Natural killer cell (primary cell): ENCODE data around the gene BCL2L13. TPM values are rescaled to one million over a fixed set of nuclear protein-coding genes. Genes with fewer than 3 reads are reported as not detected.
A peak's percentile ranks its signal among the peaks of the same experiment; 100 is the strongest.

ENCODE experiments used
- ATAC-seq, 3 donors: fragments of 150-1000 bp in 2 of 3; fragments of 200-7000 bp in 1 of 3; cut with Tn5 transposase; 1 replicate in 1 of 3; 2 replicates in 2 of 3; pipeline ENCODE4 v1.10.0; 2021; ENCODE audit warnings: mild to moderate bottlenecking in 2 of 3, moderate library complexity in 2 of 3
- DNase-seq, 2 donors: peaks; one replicate each; pipeline versions ENCODE4 v3.0.0 to v3.0.0-alpha.2; 2013 to 2021; ENCODE audit warnings: mixed read lengths in 1 of 2
- H3K27ac ChIP-seq: one replicate; pipeline ENCODE4 v1.5.1; 2013; ENCODE audit warnings: mild to moderate bottlenecking, low read length
- H3K27me3 ChIP-seq: one replicate; pipeline ENCODE4 v1.6.1; 2013; ENCODE audit warnings: low read length; ENCODE audit not compliant: control insufficient read depth, insufficient read depth
- H3K36me3 ChIP-seq: one replicate; pipeline ENCODE4 v1.6.1; 2013; ENCODE audit warnings: low read length; ENCODE audit not compliant: control insufficient read depth, insufficient read depth
- H3K4me1 ChIP-seq: one replicate; pipeline ENCODE4 v1.6.1; 2013; ENCODE audit warnings: low read length; ENCODE audit not compliant: control insufficient read depth, insufficient read depth
- H3K4me3 ChIP-seq: one replicate; pipeline ENCODE4 v1.5.1; 2013; ENCODE audit warnings: low read length
- H3K9me3 ChIP-seq: one replicate; pipeline ENCODE4 v1.6.1; 2013; ENCODE audit warnings: low read length; ENCODE audit not compliant: control insufficient read depth, insufficient read depth
- H3K27ac Mint-ChIP-seq, 2 donors: one replicate each; pipeline ENCODE4 v1.8.0; 2022; ENCODE audit warnings: mild to moderate bottlenecking in 2 of 2, mixed read lengths in 2 of 2, moderate library complexity in 1 of 2
- H3K27me3 Mint-ChIP-seq, 2 donors: one replicate each; pipeline ENCODE4 v1.8.0; 2022; ENCODE audit warnings: low read depth in 2 of 2, mixed read lengths in 2 of 2
- H3K36me3 Mint-ChIP-seq: one replicate; pipeline ENCODE4 v1.8.0; 2022; ENCODE audit warnings: mixed read lengths
- H3K4me1 Mint-ChIP-seq, 2 donors: one replicate each; pipeline ENCODE4 v1.8.0; 2022; ENCODE audit warnings: mixed read lengths in 2 of 2
- H3K4me3 Mint-ChIP-seq: one replicate; pipeline ENCODE4 v1.8.0; 2022; ENCODE audit warnings: mild to moderate bottlenecking, moderate library complexity, mixed read lengths
- H3K9me3 Mint-ChIP-seq, 2 donors: one replicate each; pipeline ENCODE4 v1.8.0; 2022; ENCODE audit warnings: mixed read lengths in 2 of 2
- WGBS: methylation state at CpG from one replicate; pipeline ENCODE4 v1.1.7; 2013; ENCODE audit warnings: missing lambda C conversion rate; ENCODE audit not compliant: insufficient coverage; 5-methylcytosine and 5-hydroxymethylcytosine counted together
- intact Hi-C: fragments of 100-400 bp; cut with micrococcal nuclease; formaldehyde crosslinking; loops from one replicate; pipeline ENCODE4 v1.14.2; 2022
- total RNA-seq, 4 donors: library from RNA; stranded (reverse); fragments of 120-200 nt in 1 of 4; gene quantifications; one replicate each; pipeline versions ENCODE4 v1.2.3 to v1.2.4, GENCODE V29; 2013 to 2022
- TF ChIP-seq, protein P1 (sequence below): fragments of 200-600 bp; IDR thresholded peaks from one replicate; pipeline ENCODE4 v1.8.0; 2022; ENCODE audit warnings: antibody characterized with exemption

The BCL2L13 gene
- total RNA-seq, 3 donors from 2014 or later (not counting 1 experiment from before 2014, with no cell fraction given) = 19.1 to 28.7 (median 23.3) TPM

DNA sequence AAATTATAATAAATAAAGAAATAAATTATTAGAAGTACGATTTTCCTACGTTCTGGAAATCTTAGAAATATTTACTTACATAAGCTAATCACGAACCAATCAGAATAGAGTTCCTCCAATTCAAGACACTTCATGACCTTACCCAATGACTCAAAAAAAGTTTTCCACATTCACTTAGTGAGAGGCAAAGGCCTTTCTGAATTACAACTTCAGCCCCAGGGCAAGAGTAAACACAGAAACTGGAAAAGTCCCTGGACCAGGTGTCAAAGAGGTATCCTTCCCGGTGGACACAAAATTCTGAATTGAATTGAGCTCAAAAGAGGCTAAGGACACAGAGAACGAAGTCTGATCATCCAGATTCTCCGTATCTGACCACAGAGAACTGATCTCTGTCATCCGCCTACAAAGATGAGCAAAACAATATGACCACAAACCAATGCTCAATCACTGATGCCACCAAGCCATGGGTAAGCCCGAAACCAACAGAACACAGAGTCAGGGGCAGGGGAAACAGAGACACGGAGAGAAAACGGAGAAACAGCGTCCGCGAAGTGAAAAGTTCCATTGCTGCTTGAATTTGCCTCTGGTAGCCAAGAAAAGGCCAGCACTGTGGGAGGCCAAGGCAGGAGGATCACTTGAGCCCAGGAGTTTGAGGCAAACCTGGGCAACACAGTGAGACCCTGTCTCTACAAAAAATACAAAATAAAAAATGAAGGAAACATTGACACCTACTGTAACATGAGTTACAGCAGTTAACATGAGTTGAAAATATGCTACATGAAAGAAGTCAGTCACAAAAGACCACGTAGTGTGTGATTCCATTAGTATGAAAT lies 128.9 kb downstream of the BCL2L13 start:
- TF ChIP-seq, protein P1, sequence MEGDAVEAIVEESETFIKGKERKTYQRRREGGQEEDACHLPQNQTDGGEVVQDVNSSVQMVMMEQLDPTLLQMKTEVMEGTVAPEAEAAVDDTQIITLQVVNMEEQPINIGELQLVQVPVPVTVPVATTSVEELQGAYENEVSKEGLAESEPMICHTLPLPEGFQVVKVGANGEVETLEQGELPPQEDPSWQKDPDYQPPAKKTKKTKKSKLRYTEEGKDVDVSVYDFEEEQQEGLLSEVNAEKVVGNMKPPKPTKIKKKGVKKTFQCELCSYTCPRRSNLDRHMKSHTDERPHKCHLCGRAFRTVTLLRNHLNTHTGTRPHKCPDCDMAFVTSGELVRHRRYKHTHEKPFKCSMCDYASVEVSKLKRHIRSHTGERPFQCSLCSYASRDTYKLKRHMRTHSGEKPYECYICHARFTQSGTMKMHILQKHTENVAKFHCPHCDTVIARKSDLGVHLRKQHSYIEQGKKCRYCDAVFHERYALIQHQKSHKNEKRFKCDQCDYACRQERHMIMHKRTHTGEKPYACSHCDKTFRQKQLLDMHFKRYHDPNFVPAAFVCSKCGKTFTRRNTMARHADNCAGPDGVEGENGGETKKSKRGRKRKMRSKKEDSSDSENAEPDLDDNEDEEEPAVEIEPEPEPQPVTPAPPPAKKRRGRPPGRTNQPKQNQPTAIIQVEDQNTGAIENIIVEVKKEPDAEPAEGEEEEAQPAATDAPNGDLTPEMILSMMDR = no peak
- H3K27ac ChIP-seq = peak overlapping the region; percentile 10
- no peaks in the 10 kb centered on the region for H3K9me3 Mint-ChIP-seq
- WGBS = 42% methylated on average over 14 of the region's 14 CpGs
- no peaks in the 10 kb centered on the region for H3K27me3 Mint-ChIP-seq
- H3K36me3 Mint-ChIP-seq = no peaks in the 10 kb centered on the region
- no peaks in the 10 kb centered on the region for H3K27me3 ChIP-seq
- intact Hi-C loops = no loop called here
- peak; percentile 70 to 74 (median 73) for ATAC-seq
- H3K36me3 ChIP-seq = no peaks in the 10 kb centered on the region
- peak overlapping the region; percentile 61 for H3K4me3 Mint-ChIP-seq
- H3K4me3 ChIP-seq = no peak overlapping the region
- H3K4me1 Mint-ChIP-seq = peaks cover 46 to 51% of the 10 kb centered on the region in 2 donors
- H3K9me3 ChIP-seq = no peaks in the 10 kb centered on the region
- peak overlapping the region; percentile 79 to 92 for H3K27ac Mint-ChIP-seq
- DNase-seq = peak in 1 of 2 donors; percentile 74
- H3K4me1 ChIP-seq = peaks cover 58% of the 10 kb centered on the region

DNA sequence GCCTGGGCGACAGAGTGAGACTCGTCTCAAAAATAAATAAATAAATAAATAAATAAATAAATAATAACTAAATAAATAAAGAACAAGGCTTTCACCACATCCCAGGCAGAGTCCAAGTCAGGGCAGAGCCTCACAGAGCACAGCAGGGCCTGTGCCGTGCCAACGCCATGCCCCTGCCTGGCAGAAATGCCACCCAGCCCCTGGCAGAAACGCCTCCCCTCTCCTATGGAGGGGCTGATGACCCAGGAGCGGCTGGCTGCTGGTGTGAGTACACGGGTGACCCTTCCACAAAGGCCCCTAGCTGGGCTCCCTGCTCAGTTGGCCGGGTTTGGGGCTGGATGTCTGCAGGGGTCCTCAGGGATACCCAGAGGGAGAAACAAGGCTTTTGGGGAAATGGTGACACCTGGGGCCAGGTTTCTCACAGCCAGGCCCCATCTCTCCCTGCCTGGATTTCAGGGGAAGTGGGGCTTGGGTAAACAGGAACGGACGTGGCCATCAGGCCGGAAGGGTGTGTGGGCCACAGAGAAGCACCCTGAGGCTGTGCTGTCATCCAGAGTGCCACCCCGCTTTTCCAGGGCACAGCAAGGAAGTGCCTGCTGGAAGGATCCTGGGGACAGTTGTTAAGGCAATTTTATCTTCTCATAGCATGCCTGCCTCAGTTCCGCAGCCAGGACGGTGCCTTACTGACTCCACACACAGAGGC lies 130.6 kb downstream of the BCL2L13 start:
- no peaks in the 10 kb centered on the region for H3K9me3 Mint-ChIP-seq
- DNase-seq = no peak
- ATAC-seq = no peak
- Histone ChIP-seq H3K27ac (no peak overlapping the region), H3K27me3 (no peaks in the 10 kb centered on the region), H3K4me1 (peaks cover 70% of the 10 kb centered on the region), H3K36me3 (no peaks in the 10 kb centered on the region), H3K9me3 (no peaks in the 10 kb centered on the region), H3K4me3 (no peak overlapping the region)
- H3K36me3 Mint-ChIP-seq = no peaks in the 10 kb centered on the region
- peak overlapping the region; percentile 72 to 77 for H3K27ac Mint-ChIP-seq
- intact Hi-C loops = no loop called here
- no peak overlapping the region for H3K4me3 Mint-ChIP-seq
- TF ChIP-seq, protein P1 = no peak
- WGBS = 88% methylated on average over 12 of the region's 14 CpGs
- H3K27me3 Mint-ChIP-seq = no peaks in the 10 kb centered on the region
- peaks cover 49 to 54% of the 10 kb centered on the region in 2 donors for H3K4me1 Mint-ChIP-seq

DNA sequence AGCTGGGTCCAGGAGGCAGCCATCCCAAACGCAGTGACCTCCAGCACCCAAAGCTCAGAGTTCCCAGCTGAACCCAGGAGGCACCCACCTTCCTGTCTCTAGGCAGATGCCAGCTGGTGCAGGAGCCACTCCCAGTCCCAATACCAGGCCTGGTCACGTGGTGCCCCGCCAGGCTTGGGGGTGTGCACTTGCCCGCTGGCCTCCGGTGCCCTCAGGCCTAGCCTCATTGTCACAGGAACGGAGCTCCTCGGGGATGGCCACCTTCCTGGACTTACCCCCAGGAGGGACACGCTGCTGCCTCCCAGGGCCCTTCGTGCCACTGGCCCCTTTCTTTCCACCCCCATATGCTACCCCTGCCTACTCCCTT lies 131.1 kb downstream of the BCL2L13 start:
- DNase-seq (no peak), ATAC-seq (no peak)
- Histone ChIP-seq H3K27ac (no peak overlapping the region), H3K4me3 (no peak overlapping the region), H3K9me3 (no peaks in the 10 kb centered on the region), H3K4me1 (peaks cover 74% of the 10 kb centered on the region), H3K36me3 (no peaks in the 10 kb centered on the region), H3K27me3 (no peaks in the 10 kb centered on the region)
- peaks cover 44 to 49% of the 10 kb centered on the region in 2 donors for H3K4me1 Mint-ChIP-seq
- intact Hi-C loops = loop anchor here (10.0 kb wide), 1 partner anchor 685 kb away; the partner anchor contains the start of gene IL17RA
- WGBS = 94% methylated on average over 9 of the region's 9 CpGs
- peak overlapping the region; percentile 72 to 77 for H3K27ac Mint-ChIP-seq
- no peaks in the 10 kb centered on the region for H3K27me3 Mint-ChIP-seq
- H3K9me3 Mint-ChIP-seq = no peaks in the 10 kb centered on the region
- no peaks in the 10 kb centered on the region for H3K36me3 Mint-ChIP-seq
- TF ChIP-seq, protein P1 = no peak
- no peak overlapping the region for H3K4me3 Mint-ChIP-seq
